ENCODE data around the gene NMS.

GRCh38 chr2:100460904-100461530 is 9.3 kb upstream of the NMS start:
- TF ChIP-seq POLR2A (IDR thresholded peaks at IDR 0.05; ENCODE audit: extremely low read depth, insufficient read length) (no peak), CTCF (IDR thresholded peaks at IDR 0.05; ENCODE audit: low read depth, low read length) (no peak), MYC (IDR thresholded peaks at IDR 0.05; ENCODE audit: low read depth, low read length) (no peak), MAX (IDR thresholded peaks at IDR 0.05; ENCODE audit: low read depth, low read length) (no peak)
